HEK293 (cell line): ENCODE measurements around the gene ALG12.

ENCODE experiments used
- CTCF ChIA-PET: fragments of 350-600 bp; formaldehyde crosslinking; extraction: SDS; loops from one replicate; lab custom pipeline; 2021; ENCODE audit warnings: antibody characterized with exemption; lab: Yijun Ruan, JAX
- POLR2A ChIA-PET: fragments of 300-600 bp; formaldehyde crosslinking; extraction: SDS; loops from one replicate; lab custom pipeline; 2020; ENCODE audit warnings: antibody characterized with exemption, inconsistent platforms; lab: Yijun Ruan, JAX
- H3K27ac ChIP-seq: fragments of 200-500 bp; sonication (Bioruptor generic); 2 replicates; pipeline ENCODE4 v1.5.1; 2014; ENCODE audit warnings: low read depth, low read length, control low read depth, inconsistent platforms; ENCODE audit errors: extremely low read depth
- H3K36me3 ChIP-seq, 2 experiments: fragments of 200-500 bp in 1 of 2; sonication (Bioruptor generic) in 1 of 2; 1 replicate in 1 of 2; 2 replicates in 1 of 2; pipeline ENCODE4 v1.5.1; 2014 to 2017; ENCODE audit warnings: inconsistent platforms in 2 of 2, low read length in 2 of 2; ENCODE audit not compliant: control insufficient read depth in 2 of 2, insufficient read depth in 1 of 2
- H3K4me1 ChIP-seq: fragments of 200-500 bp; sonication (Bioruptor generic); 2 replicates; pipeline ENCODE4 v1.5.1; 2014; ENCODE audit warnings: mild to moderate bottlenecking, low read length, inconsistent platforms; ENCODE audit not compliant: control insufficient read depth, insufficient read depth
- H3K4me3 ChIP-seq: 2 replicates; pipeline ENCODE4 v1.5.1; 2011; ENCODE audit warnings: low read depth, mild to moderate bottlenecking, control low read depth, low read length, moderate library complexity
- H3K9me3 ChIP-seq: fragments of 200-500 bp; sonication (Bioruptor generic); 2 replicates; pipeline ENCODE4 v1.5.1; 2014; ENCODE audit warnings: low read depth, low read length, inconsistent platforms; ENCODE audit not compliant: control insufficient read depth, insufficient read depth
- EGR2 ChIP-seq: fragments of 450-650 bp; formaldehyde crosslinking; IDR thresholded peaks from 2 replicates; pipeline ENCODE4 v1.5.1; 2016; ENCODE audit warnings: low read depth, missing biosample characterization, missing genetic modification characterization
- GFI1B ChIP-seq: fragments of 450-650 bp; formaldehyde crosslinking; IDR thresholded peaks from 2 replicates; pipeline ENCODE4 v1.5.1; 2016; ENCODE audit warnings: missing biosample characterization, missing genetic modification characterization
- IKZF3 ChIP-seq: fragments of 450-650 bp; IDR thresholded peaks from 2 replicates; pipeline ENCODE4 v1.5.0; 2018; ENCODE audit warnings: missing biosample characterization, mild to moderate bottlenecking, missing genetic modification characterization, moderate library complexity
- KLF1 ChIP-seq: fragments of 450-650 bp; formaldehyde crosslinking; IDR thresholded peaks from 2 replicates; pipeline ENCODE4 v1.5.1; 2016; ENCODE audit warnings: missing biosample characterization, missing genetic modification characterization
- KLF8 ChIP-seq: fragments of 450-650 bp; formaldehyde crosslinking; IDR thresholded peaks from 2 replicates; pipeline ENCODE4 v1.5.1; 2016; ENCODE audit warnings: missing biosample characterization, missing genetic modification characterization
- MZF1 ChIP-seq: fragments of 450-650 bp; formaldehyde crosslinking; IDR thresholded peaks from 2 replicates; pipeline ENCODE4 v1.5.1; 2017; ENCODE audit warnings: missing biosample characterization, missing genetic modification characterization, borderline replicate concordance
- OVOL3 ChIP-seq: fragments of 450-650 bp; formaldehyde crosslinking; IDR thresholded peaks from 2 replicates; pipeline ENCODE4 v1.5.1; 2016; ENCODE audit warnings: missing biosample characterization, missing genetic modification characterization
- SP2 ChIP-seq: fragments of 450-650 bp; formaldehyde crosslinking; IDR thresholded peaks from 2 replicates; pipeline ENCODE4 v1.5.1; 2016; ENCODE audit warnings: missing biosample characterization, missing genetic modification characterization
- ZBTB1 ChIP-seq: fragments of 450-650 bp; formaldehyde crosslinking; IDR thresholded peaks from 2 replicates; pipeline ENCODE4 v1.5.1; 2016; ENCODE audit warnings: missing biosample characterization, missing genetic modification characterization
- ZBTB11 ChIP-seq: fragments of 450-650 bp; formaldehyde crosslinking; conservative IDR thresholded peaks from 2 replicates; pipeline ENCODE4 v1.5.1; 2016; ENCODE audit warnings: low read depth, missing biosample characterization, missing genetic modification characterization
- ZIC2 ChIP-seq: fragments of 450-650 bp; formaldehyde crosslinking; IDR thresholded peaks from 2 replicates; pipeline ENCODE4 v1.5.1; 2016; ENCODE audit warnings: missing biosample characterization, missing genetic modification characterization
- ZNF169 ChIP-seq: fragments of 450-650 bp; formaldehyde crosslinking; IDR thresholded peaks from 2 replicates; pipeline ENCODE4 v1.5.1; 2016; ENCODE audit warnings: missing biosample characterization, missing genetic modification characterization
- ZNF202 ChIP-seq: fragments of 450-650 bp; formaldehyde crosslinking; IDR thresholded peaks from 2 replicates; pipeline ENCODE4 v1.5.1; 2016; ENCODE audit warnings: missing biosample characterization, missing genetic modification characterization, borderline replicate concordance
- ZNF223 ChIP-seq: fragments of 450-650 bp; formaldehyde crosslinking; IDR thresholded peaks from 2 replicates; pipeline ENCODE4 v1.5.1; 2016; ENCODE audit warnings: missing biosample characterization, missing genetic modification characterization
- ZNF530 ChIP-seq: fragments of 450-650 bp; formaldehyde crosslinking; IDR thresholded peaks from 2 replicates; pipeline ENCODE4 v1.5.1; 2016; ENCODE audit warnings: low read depth, missing biosample characterization, missing genetic modification characterization
- ZNF544 ChIP-seq: fragments of 450-650 bp; formaldehyde crosslinking; IDR thresholded peaks from 2 replicates; pipeline ENCODE4 v1.5.0; 2017; ENCODE audit warnings: missing biosample characterization, missing genetic modification characterization
- ZNF555 ChIP-seq: fragments of 450-650 bp; formaldehyde crosslinking; conservative IDR thresholded peaks from 2 replicates; pipeline ENCODE4 v1.5.1; 2017; ENCODE audit warnings: missing biosample characterization, mild to moderate bottlenecking, missing genetic modification characterization, inconsistent platforms
- ZNF560 ChIP-seq: fragments of 450-650 bp; formaldehyde crosslinking; IDR thresholded peaks from 2 replicates; pipeline ENCODE4 v1.5.1; 2017; ENCODE audit warnings: missing biosample characterization, missing genetic modification characterization, borderline replicate concordance
- ZNF626 ChIP-seq: fragments of 450-650 bp; sonication (Bioruptor Pico); formaldehyde crosslinking; IDR thresholded peaks from 2 replicates; pipeline ENCODE4 v1.5.1; 2018; ENCODE audit warnings: missing biosample characterization, missing genetic modification characterization, inconsistent platforms
- TF ChIP-seq, protein P1 (sequence below): fragments of 450-650 bp; formaldehyde crosslinking; IDR thresholded peaks from 2 replicates; pipeline ENCODE4 v1.5.1; 2016; ENCODE audit warnings: missing biosample characterization, missing genetic modification characterization
- TF ChIP-seq, protein P2 (sequence below): IDR thresholded peaks from 2 replicates; pipeline ENCODE4 v1.6.1; 2011; ENCODE audit warnings: mild to moderate bottlenecking, low read depth, low read length, borderline replicate concordance
- TF ChIP-seq, protein P3 (sequence below): fragments of 450-650 bp; formaldehyde crosslinking; IDR thresholded peaks from 2 replicates; pipeline ENCODE4 v1.5.1; 2017; ENCODE audit warnings: missing biosample characterization, mild to moderate bottlenecking, missing genetic modification characterization, moderate library complexity

Gene ALG12

GRCh38 chr22:49948958-49949913, 31.0 kb upstream of the ALG12 start (continued):
- TF ChIP-seq ZBTB11 (tag by site-specific recombination) (no peak), ZNF169 (tag by site-specific recombination) (no peak), GFI1B (tag by site-specific recombination) (no peak), SP2 (peak; percentile 18; the same call in 1 of the 2 replicates), ZNF530 (tag by site-specific recombination) (no peak), KLF8 (tag by site-specific recombination) (0 out of 2 replicates have a peak, but pooled peaks have one; percentile 8), ZIC2 (tag by site-specific recombination) (no peak), KLF1 (tag by site-specific recombination) (peak; percentile 98), ZNF560 (tag by site-specific recombination) (no peak), ZBTB1 (tag by site-specific recombination) (no peak), OVOL3 (tag by site-specific recombination) (no peak), ZNF555 (tag by site-specific recombination) (no peak), MZF1 (no peak), ZNF202 (tag by site-specific recombination) (no peak)
- TF ChIP-seq, protein P1, sequence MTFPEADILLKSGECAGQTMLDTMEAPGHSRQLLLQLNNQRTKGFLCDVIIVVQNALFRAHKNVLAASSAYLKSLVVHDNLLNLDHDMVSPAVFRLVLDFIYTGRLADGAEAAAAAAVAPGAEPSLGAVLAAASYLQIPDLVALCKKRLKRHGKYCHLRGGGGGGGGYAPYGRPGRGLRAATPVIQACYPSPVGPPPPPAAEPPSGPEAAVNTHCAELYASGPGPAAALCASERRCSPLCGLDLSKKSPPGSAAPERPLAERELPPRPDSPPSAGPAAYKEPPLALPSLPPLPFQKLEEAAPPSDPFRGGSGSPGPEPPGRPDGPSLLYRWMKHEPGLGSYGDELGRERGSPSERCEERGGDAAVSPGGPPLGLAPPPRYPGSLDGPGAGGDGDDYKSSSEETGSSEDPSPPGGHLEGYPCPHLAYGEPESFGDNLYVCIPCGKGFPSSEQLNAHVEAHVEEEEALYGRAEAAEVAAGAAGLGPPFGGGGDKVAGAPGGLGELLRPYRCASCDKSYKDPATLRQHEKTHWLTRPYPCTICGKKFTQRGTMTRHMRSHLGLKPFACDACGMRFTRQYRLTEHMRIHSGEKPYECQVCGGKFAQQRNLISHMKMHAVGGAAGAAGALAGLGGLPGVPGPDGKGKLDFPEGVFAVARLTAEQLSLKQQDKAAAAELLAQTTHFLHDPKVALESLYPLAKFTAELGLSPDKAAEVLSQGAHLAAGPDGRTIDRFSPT (tag by site-specific recombination), result peak; percentile 13; the same call in 1 of the 2 replicates
- TF ChIP-seq, protein P2, sequence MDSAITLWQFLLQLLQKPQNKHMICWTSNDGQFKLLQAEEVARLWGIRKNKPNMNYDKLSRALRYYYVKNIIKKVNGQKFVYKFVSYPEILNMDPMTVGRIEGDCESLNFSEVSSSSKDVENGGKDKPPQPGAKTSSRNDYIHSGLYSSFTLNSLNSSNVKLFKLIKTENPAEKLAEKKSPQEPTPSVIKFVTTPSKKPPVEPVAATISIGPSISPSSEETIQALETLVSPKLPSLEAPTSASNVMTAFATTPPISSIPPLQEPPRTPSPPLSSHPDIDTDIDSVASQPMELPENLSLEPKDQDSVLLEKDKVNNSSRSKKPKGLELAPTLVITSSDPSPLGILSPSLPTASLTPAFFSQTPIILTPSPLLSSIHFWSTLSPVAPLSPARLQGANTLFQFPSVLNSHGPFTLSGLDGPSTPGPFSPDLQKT, result no peak
- TF ChIP-seq, all 188 proteins: peak for 6

DNA sequence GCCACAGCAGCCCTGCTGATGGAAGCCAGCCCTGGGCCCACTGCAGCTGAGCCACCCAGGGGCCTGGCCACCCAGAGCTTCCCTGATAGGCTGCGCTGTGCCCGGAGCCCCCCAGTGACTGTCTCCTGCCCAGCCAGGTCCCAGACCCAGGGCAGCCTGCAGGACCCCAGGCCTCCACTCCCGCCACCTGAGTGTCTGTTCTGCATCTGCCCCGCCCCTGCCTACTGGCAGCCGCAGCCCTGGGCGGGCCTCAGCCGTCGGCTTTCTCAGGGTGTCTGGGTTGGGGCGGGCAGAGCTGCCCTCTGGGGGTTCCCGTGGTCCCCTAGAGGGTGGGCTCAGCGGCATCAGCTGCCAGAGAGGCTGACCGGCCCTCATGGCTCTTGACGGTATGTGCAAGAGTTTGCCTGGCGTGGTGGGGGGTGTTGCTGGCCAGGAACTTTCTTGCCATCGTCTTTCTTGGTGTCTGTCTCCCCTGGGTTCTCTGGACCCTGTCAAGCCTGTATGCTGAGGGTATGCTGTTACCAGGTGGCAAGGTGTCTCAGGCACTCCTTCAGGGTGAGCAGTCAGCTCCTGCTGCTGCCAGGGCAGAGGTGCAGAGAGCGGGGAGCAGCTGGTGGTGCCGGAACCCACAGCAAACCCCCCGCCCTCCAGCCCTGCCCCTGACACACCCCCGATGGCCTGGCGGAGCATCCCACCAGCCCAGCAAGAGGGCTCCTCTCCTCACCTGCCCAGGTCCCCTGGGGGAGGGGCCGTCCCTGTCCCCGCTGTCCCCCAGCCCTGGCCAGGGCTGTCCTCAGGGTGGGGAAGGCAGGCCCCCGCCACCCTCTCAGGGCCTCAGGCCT, 30.1 kb upstream of the ALG12 start:
- H3K4me3 ChIP-seq, result no peak overlapping the region
- H3K27ac ChIP-seq, result no peak overlapping the region
- H3K9me3 ChIP-seq, result no peaks in the 10 kb centered on the region
- H3K36me3 ChIP-seq, result no peaks in the 10 kb centered on the region
- POLR2A ChIA-PET, result interaction anchor here (0.5 kb wide), 1 partner anchor 12 kb away, joined by 4 read pairs; no protein-coding TSS in a partner anchor
- peaks cover 3% of the 10 kb centered on the region for H3K4me1 ChIP-seq
- no peak for TF ChIP-seq ZNF223 (tag by site-specific recombination)
- no peak for TF ChIP-seq EGR2 (tag by site-specific recombination)
- peak; percentile 81 for TF ChIP-seq KLF1 (tag by site-specific recombination)
- TF ChIP-seq ZNF626, result no peak
- no peak for TF ChIP-seq IKZF3 (tag by site-specific recombination)
- TF ChIP-seq ZNF544 (tag by site-specific recombination), result no peak
- peak; percentile 22; the same call in 1 of the 2 replicates for TF ChIP-seq KLF8 (tag by site-specific recombination)
- TF ChIP-seq, protein P3, sequence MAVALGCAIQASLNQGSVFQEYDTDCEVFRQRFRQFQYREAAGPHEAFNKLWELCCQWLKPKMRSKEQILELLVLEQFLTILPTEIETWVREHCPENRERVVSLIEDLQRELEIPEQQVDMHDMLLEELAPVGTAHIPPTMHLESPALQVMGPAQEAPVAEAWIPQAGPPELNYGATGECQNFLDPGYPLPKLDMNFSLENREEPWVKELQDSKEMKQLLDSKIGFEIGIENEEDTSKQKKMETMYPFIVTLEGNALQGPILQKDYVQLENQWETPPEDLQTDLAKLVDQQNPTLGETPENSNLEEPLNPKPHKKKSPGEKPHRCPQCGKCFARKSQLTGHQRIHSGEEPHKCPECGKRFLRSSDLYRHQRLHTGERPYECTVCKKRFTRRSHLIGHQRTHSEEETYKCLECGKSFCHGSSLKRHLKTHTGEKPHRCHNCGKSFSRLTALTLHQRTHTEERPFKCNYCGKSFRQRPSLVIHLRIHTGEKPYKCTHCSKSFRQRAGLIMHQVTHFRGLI (tag by site-specific recombination), result no peak
- CTCF ChIA-PET, result interaction anchor here (1.6 kb wide), 1 partner anchor 18 kb away, joined by 6 read pairs; no protein-coding TSS in a partner anchor
